ENCODE measurements around the gene NANOS2.

DNA sequence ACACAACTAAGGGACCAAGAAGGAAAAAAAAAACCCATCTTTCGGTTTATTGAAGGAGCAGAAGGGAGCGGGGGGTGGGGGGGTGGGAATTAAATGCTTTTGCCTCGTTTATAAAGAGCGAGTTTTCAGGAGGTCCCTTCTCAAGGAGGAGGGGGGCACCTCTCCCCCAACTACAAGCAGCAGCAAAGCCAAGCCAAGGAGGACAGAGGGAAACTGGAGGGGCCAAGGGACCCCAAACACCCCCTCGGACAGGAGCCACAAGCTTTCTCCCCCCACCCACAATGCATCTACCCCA lies 31.0 kb downstream of the NANOS2 start:
- TF ChIP-seq, protein P1, sequence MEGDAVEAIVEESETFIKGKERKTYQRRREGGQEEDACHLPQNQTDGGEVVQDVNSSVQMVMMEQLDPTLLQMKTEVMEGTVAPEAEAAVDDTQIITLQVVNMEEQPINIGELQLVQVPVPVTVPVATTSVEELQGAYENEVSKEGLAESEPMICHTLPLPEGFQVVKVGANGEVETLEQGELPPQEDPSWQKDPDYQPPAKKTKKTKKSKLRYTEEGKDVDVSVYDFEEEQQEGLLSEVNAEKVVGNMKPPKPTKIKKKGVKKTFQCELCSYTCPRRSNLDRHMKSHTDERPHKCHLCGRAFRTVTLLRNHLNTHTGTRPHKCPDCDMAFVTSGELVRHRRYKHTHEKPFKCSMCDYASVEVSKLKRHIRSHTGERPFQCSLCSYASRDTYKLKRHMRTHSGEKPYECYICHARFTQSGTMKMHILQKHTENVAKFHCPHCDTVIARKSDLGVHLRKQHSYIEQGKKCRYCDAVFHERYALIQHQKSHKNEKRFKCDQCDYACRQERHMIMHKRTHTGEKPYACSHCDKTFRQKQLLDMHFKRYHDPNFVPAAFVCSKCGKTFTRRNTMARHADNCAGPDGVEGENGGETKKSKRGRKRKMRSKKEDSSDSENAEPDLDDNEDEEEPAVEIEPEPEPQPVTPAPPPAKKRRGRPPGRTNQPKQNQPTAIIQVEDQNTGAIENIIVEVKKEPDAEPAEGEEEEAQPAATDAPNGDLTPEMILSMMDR (conservative IDR thresholded peaks at IDR 0.05; ENCODE audit: low read depth, low read length): no peak
- TF ChIP-seq EZH2 (IDR thresholded peaks at IDR 0.05; ENCODE audit: borderline replicate concordance, low read depth, low read length, poor library complexity, severe bottlenecking): no peak

Measured in A673 (cell line).